Neural cell (in vitro differentiated cells): ENCODE results near the gene LRR1.
"Not testable (repeated sequence)": the region's sequence is repeated elsewhere in the genome, so short reads cannot be mapped to it uniquely, and the experiment has no call there.

Experiments
- EZH2 ChIP-seq: fragments of 200-600, 300-800 bp; shearing (Covaris generic), sonication (generic); IDR thresholded peaks from 2 replicates; pipeline ENCODE4 v1.6.1; 2014; ENCODE audit warnings: antibody characterized with exemption, low read length, borderline replicate concordance, mild to moderate bottlenecking; ENCODE audit not compliant: insufficient read depth, poor library complexity, severe bottlenecking
- RAD21 ChIP-seq: fragments of 450-650 bp; conservative IDR thresholded peaks from 2 replicates; pipeline ENCODE4 v1.6.1; 2014; ENCODE audit warnings: antibody characterized with exemption, mild to moderate bottlenecking, moderate library complexity
- SMC3 ChIP-seq: fragments of 450-650 bp; conservative IDR thresholded peaks from 2 replicates; pipeline ENCODE4 v1.6.1; 2014; ENCODE audit warnings: antibody characterized with exemption, mild to moderate bottlenecking, moderate library complexity; ENCODE audit not compliant: poor library complexity
- TF ChIP-seq, protein P1 (sequence below): fragments of 450-650 bp; IDR thresholded peaks from 2 replicates; pipeline ENCODE4 v1.5.1; 2014; ENCODE audit warnings: antibody characterized with exemption, mild to moderate bottlenecking, moderate library complexity; ENCODE audit not compliant: poor library complexity, severe bottlenecking
- TF ChIP-seq, protein P2 (sequence below): IDR thresholded peaks from 2 replicates; pipeline ENCODE4 v1.6.1; 2012; ENCODE audit warnings: borderline replicate concordance

DNA sequence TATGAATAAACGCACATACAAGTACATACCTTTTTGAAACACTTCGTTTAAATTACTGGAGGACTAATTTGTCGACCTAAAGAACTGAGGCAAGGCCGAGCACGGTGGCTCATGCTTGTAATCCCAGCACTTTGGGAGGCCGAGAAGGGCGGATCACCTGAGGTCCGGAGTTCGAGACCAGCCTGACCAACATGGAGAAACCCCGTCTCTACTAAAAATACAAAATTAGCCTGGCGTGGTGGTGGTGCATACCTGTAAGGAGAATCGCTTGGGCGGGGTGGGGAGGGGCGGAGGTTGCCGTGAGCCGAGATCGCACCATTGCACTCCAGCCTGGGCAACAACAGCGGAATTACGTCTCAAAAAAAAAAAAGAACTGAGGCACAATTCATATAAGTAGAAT is 20.5 kb downstream of the LRR1 start:
- not testable (repeated sequence) for TF ChIP-seq EZH2, SMC3, RAD21
- TF ChIP-seq, protein P1, sequence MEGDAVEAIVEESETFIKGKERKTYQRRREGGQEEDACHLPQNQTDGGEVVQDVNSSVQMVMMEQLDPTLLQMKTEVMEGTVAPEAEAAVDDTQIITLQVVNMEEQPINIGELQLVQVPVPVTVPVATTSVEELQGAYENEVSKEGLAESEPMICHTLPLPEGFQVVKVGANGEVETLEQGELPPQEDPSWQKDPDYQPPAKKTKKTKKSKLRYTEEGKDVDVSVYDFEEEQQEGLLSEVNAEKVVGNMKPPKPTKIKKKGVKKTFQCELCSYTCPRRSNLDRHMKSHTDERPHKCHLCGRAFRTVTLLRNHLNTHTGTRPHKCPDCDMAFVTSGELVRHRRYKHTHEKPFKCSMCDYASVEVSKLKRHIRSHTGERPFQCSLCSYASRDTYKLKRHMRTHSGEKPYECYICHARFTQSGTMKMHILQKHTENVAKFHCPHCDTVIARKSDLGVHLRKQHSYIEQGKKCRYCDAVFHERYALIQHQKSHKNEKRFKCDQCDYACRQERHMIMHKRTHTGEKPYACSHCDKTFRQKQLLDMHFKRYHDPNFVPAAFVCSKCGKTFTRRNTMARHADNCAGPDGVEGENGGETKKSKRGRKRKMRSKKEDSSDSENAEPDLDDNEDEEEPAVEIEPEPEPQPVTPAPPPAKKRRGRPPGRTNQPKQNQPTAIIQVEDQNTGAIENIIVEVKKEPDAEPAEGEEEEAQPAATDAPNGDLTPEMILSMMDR, result not testable (repeated sequence)
- TF ChIP-seq, protein P2, sequence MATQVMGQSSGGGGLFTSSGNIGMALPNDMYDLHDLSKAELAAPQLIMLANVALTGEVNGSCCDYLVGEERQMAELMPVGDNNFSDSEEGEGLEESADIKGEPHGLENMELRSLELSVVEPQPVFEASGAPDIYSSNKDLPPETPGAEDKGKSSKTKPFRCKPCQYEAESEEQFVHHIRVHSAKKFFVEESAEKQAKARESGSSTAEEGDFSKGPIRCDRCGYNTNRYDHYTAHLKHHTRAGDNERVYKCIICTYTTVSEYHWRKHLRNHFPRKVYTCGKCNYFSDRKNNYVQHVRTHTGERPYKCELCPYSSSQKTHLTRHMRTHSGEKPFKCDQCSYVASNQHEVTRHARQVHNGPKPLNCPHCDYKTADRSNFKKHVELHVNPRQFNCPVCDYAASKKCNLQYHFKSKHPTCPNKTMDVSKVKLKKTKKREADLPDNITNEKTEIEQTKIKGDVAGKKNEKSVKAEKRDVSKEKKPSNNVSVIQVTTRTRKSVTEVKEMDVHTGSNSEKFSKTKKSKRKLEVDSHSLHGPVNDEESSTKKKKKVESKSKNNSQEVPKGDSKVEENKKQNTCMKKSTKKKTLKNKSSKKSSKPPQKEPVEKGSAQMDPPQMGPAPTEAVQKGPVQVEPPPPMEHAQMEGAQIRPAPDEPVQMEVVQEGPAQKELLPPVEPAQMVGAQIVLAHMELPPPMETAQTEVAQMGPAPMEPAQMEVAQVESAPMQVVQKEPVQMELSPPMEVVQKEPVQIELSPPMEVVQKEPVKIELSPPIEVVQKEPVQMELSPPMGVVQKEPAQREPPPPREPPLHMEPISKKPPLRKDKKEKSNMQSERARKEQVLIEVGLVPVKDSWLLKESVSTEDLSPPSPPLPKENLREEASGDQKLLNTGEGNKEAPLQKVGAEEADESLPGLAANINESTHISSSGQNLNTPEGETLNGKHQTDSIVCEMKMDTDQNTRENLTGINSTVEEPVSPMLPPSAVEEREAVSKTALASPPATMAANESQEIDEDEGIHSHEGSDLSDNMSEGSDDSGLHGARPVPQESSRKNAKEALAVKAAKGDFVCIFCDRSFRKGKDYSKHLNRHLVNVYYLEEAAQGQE, result not testable (repeated sequence)
